HG02678 (cell line): ENCODE data around the gene TMEM208.

Source experiments
- ATAC-seq: cut with Tn5 transposase; IDR thresholded peaks from one replicate; pipeline ENCODE4 v1.9.1; 2021; ENCODE audit warnings: mild to moderate bottlenecking, moderate library complexity; ENCODE audit not compliant: unreplicated experiment

The TMEM208 gene

DNA sequence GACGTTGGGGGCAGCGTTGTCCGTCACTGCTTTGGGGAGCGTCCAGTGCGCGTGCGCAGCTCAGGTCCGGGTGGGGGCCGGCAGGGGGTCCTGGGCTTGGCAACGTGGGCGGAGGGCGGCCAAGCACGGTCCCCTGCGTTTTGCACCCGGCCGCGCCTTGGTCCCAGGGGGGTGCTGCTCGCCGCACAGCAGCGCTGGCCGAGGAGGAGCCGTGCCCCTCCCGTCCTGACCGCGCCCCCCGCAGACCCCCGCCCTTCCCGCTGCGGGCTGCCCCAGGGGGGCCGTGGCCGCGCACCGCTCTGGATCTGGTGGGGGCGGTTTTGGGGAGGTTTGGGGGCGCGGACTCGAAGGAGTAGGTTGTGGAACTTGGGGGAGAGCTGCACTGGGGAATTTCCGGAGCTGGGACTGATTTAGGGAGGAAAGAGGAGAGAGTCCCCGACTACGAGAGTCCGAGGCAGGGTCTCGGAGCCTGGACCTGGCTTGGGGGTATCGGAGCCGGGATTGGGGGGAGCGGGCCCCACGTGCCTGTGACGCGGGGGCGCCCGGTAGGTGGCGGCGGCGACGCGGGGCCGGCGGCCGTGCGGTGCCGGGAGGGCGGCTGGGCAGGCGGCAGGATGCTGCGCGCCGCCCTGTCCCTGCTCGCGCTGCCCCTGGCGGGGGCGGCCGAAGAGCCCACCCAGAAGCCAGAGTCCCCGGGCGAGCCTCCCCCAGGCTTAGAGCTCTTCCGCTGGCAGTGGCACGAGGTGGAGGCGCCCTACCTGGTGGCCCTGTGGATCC, 21.7 kb downstream of the TMEM208 start, which contains the start of gene SLC9A5:
Gene SLC9A5, plus strand, starts transcription at position 579 of the 777 bp plus-strand sequence. Its CDS starts 36 bp downstream, at position 615.
- ATAC-seq = no peak

- ATAC-seq = no peak
Observed at GRCh38 chr16:67249178-67250044, 22.5 kb downstream of the TMEM208 start.

DNA sequence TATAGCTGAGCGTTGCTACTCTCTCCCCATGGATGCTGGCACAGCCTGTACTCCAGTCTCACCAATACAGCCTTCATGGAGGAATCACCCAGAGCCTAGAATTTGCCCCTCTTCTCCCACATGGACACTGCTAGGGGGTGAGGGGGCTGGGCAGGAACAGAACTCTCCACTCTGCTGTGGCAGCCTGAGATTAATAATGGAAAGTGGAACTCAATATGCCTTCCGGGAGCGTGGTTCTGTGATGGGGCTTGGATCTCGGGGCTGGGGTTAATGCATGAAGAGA, 23.1 kb downstream of the TMEM208 start:
- no peak for ATAC-seq

GRCh38 chr16:67252609-67253497, 25.9 kb downstream of the TMEM208 start:
- ATAC-seq = no peak

- ATAC-seq = no peak
Observed at GRCh38 chr16:67254801-67255552, 28.0 kb downstream of the TMEM208 start.

GRCh38 chr16:67255553-67256221, 28.8 kb downstream of the TMEM208 start:
- no peak for ATAC-seq

DNA sequence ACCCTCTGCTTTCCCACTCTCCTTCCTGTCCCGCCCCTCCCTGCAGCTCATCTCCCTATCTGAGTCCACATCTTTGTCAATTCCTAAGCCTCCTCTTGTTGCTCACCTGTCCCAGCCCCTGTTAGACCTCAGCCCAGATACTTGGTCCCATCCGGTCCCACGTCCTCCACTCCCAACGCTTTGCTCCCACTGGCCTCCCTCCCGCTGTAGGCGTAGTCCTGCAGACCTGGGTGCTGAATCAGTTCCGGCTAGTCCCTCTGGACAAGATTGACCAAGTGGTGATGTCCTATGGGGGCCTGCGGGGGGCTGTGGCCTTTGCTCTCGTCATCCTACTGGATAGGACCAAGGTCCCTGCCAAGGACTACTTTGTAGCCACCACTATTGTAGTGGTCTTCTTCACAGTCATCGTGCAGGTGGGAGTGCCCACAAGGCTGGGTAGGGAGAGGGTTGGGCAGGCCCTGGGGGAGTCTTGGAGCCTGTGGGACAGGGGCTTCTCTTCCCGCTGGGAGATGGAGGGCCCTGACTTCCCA, 29.8 kb downstream of the TMEM208 start:
- no peak for ATAC-seq

DNA sequence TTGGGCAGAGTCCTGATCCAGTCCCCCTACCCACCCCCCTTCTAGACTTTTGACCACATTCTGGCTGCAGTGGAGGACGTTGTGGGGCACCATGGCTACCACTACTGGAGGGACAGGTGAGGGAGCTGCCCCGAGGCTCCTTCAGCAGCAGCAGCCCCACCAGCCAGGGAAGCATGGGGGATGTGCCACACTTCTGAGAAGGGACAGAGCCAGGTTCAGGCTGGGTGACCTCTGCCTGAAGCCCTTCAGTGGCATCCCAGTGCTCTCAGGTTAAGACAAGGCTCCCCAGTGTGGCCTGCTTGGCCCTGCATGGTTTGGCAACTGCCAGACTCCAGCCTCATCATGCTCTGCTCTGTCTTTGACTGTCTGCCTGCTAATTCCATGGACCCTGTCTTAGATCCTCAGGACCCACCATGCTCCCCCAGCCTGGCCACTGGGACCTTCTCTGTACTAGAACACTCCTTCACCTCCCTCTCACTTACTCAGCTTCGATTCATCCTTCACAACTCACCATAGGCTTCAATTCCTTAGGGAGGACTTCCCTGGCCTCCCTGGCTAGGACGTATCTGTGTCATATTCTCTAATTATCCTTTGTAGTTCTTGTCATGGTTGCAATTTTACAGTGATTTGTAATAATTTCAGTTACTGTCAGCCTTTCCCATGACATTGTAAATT, 30.7 kb downstream of the TMEM208 start:
- no peak for ATAC-seq

DNA sequence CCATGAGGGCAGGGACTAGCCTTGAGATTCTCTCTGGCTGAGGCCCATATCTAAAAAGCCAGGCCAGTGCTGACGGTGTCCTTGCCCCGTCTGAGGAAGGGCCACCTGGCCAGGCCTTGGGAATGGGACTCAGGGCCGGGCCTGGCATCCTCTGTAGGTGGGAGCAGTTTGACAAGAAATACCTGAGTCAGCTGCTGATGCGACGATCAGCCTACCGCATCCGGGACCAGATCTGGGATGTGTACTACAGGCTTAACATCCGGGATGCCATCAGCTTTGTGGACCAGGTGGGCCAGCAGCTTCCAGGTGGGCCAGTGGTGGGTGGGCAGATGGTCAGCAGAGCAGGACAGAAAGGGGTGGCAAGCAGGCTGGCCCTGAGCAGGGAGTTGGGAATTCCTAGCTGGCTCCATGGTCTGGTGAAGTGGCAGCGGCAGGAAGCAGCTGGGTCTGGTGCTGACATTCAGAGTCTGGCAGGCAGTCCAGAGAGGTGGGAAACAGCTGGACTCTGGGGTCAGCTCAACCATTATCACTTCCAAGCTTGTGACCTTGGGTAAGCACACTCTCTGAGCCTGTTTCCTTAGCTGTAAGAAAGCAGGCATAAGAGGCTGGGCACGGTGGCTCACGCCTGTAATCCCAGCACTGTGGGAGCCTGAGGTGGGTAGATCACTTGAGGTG, 31.4 kb downstream of the TMEM208 start:
- ATAC-seq = no peak

DNA sequence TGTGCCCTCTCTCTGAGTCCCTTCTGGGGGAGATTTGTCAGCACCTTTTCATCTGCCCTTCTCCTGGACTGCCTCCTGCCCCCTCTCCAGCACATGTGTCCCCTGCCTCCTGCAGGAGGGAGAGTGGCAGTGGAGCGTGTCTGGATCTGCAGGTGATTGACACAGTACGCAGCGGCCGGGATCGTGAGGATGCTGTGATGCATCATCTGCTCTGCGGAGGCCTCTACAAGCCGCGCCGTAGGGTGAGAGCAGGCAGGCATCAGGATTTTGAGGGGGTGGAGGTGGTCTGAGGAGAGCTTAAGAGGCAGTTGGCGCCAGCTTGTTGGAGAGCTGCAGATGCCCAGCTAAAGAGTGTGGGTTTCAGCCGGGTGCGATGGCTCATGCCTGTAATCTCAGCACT, 32.8 kb downstream of the TMEM208 start:
- no peak for ATAC-seq

DNA sequence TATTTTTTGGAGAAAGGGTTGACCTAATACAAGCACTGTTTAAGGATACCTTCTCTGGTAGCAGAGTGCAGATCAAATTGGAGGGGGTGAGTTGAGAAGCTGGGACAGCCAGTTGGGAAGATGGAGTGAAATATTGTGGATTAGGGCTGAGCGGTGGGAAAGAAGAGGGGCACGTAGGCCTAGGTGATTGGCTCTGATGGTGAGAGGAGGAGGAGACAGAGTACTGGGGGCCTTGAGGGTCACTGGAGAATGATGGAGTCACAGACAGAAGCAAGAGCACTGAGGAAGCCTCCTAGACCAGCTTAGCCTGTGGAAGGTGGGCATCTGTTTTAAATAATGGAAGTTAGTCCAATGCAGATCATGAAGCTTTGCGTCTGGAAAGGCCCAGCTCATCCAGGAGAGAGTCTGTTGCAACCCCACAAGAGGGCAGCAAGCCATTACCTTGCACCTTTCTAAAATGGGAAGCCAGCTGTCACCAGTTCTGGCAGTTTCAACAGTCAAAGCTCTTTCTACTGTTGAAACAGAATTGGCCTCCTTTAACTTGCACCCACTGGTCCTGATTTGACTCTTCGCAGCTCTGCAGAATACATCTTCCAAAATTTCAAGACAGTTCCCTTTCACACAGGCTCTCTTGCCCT, 33.6 kb downstream of the TMEM208 start:
- no peak for ATAC-seq

DNA sequence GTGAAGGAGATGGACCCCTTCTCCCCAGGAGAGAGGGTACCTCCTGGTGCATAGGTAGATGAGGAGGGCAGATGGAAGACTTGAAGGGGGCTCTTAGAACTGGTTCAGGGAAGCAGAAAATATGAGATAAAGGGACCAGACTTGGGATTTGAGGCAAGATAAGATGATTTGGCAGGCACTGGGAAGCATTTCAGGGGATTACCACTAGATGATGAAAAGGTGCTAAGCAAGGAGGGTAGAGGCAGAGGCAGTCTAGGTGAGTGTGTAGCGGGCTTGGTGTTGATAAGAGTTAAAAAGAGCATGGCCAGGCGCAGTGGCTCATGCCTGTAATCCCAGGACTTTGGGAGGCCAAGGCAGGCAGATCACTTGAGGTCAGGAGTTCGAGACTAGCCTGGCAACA, 36.3 kb downstream of the TMEM208 start:
- no peak for ATAC-seq

DNA sequence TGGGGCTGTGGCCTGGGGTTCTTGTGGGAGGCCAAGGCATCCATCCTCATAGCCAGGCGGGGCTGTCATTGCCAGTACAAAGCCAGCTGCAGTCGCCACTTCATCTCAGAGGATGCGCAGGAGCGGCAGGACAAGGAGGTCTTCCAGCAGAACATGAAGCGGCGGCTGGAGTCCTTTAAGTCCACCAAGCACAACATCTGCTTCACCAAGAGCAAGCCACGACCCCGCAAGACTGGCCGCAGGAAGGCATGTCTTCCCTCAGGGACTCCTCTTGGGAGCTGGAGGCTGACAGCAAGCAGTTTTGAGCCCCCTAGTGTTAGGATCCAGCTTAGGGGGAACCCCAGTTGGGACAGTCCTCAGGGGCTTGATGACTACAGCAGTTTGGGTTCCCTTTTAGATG, 37.3 kb downstream of the TMEM208 start:
- no peak for ATAC-seq

DNA sequence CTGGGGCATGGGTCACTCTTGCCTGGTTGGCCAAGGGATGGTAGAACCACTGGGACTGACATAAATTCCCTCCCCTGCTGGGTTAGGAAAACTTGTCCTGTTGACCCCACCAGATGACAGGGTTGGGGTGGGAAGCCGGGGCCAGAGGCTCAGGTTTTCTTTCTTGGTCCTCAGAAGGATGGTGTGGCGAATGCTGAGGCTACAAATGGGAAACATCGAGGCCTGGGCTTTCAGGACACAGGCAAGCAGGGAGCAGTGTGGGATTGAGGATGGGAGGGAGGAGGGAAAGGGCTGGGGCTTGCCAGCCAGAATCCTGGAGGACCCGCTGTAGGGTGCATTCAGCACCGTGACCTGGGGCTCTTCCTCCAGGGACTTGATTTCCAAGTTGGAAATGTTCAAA, 37.9 kb downstream of the TMEM208 start:
- no peak for ATAC-seq

GRCh38 chr16:67265834-67266233, 38.9 kb downstream of the TMEM208 start:
- no peak for ATAC-seq

DNA sequence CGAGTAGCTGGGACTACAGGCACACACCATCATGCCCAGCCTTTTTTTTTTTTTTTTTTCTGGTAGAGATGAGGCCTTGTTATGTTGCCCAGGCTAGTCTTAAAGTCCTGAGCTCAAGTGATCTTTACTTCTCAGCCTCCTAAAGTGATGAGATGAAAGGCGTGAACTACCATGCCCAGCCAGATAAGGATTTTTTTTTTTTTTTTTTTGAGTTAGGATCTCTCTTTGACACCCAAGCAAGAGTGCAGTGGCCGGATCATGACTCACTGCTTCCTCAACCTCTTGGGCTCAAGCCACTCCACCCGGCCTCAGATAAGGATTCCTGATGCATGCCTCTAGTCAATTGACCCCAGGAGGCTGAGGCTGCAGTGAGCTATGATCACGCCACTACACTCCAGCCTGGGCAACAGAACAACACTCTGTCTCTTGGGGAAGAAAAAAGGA, 41.2 kb downstream of the TMEM208 start:
- ATAC-seq = no peak

GRCh38 chr16:67269766-67270165, 42.8 kb downstream of the TMEM208 start:
- ATAC-seq = no peak

DNA sequence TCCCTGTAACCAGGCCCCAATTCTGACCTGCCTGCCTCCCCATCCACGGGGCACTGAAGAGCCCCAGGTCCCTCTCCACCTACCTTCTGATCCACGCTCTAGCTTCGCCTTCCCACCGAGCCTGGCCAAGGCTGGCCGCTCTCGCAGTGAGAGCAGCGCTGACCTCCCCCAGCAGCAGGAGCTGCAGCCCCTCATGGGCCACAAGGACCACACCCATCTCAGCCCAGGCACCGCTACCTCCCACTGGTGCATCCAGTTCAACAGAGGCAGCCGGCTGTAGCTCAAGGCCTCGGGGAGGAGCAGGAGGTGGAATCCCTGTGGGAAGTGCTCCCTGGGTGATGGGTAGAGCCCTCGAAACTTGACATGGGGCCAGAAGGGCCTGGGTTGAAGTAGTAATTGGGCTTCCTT, 44.0 kb downstream of the TMEM208 start:
- ATAC-seq = no peak
